Effector memory CD4-positive, alpha-beta T cell (primary cell): ENCODE data around the gene COMMD8.

Experiments used
- DNase-seq, 3 donors: peaks; one replicate each; pipeline ENCODE4 v3.0.0-alpha.2; 2020
- H3K27ac ChIP-seq: 2 replicates; pipeline ENCODE4 v1.7.0; 2013; ENCODE audit warnings: mild to moderate bottlenecking, low read length, moderate library complexity; ENCODE audit not compliant: insufficient read depth, poor library complexity, severe bottlenecking
- H3K27me3 ChIP-seq: replicated peaks from 2 replicates; pipeline ENCODE4 v1.7.0; 2013; ENCODE audit warnings: mild to moderate bottlenecking, low read length; ENCODE audit not compliant: insufficient read depth, control insufficient read depth, poor library complexity, severe bottlenecking
- H3K36me3 ChIP-seq: 2 replicates; pipeline ENCODE4 v1.7.0; 2013; ENCODE audit warnings: mild to moderate bottlenecking, low read length, moderate library complexity; ENCODE audit not compliant: control insufficient read depth, insufficient read depth
- H3K4me1 ChIP-seq: 2 replicates; pipeline ENCODE4 v1.7.0; 2013; ENCODE audit warnings: low read length, mild to moderate bottlenecking; ENCODE audit not compliant: control insufficient read depth, insufficient read depth, poor library complexity, severe bottlenecking
- H3K4me3 ChIP-seq: 2 replicates; pipeline ENCODE4 v1.7.0; 2013; ENCODE audit warnings: low read length, low read depth, mild to moderate bottlenecking; ENCODE audit not compliant: insufficient read depth, poor library complexity, severe bottlenecking
- H3K9me3 ChIP-seq: 2 replicates; pipeline ENCODE4 v1.7.0; 2013; ENCODE audit warnings: mild to moderate bottlenecking, low read length, moderate library complexity; ENCODE audit not compliant: control insufficient read depth

Gene COMMD8

GRCh38 chr4:47406408-47406807 lies 57.1 kb downstream of the COMMD8 start:
- no peaks in the 10 kb centered on the region for H3K27me3 ChIP-seq
- no peaks in the 10 kb centered on the region for H3K4me1 ChIP-seq
- H3K36me3 ChIP-seq = no peaks in the 10 kb centered on the region
- no peak for DNase-seq
- no peak overlapping the region for H3K27ac ChIP-seq
- no peak overlapping the region for H3K4me3 ChIP-seq
- H3K9me3 ChIP-seq = no peaks in the 10 kb centered on the region
